ENCODE data around the gene BEAN1.

Gene BEAN1, protein sequence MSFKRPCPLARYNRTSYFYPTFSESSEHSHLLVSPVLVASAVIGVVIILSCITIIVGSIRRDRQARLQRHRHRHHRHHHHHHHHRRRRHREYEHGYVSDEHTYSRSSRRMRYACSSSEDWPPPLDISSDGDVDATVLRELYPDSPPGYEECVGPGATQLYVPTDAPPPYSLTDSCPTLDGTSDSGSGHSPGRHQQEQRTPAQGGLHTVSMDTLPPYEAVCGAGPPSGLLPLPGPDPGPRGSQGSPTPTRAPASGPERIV

GRCh38 chr16:66427036-66427860 lies at the start of gene BEAN1:
TSS of gene BEAN1 (plus strand) at chr16:66427295. CDS start at chr16:66437677, 10,382 bp downstream.
- TF ChIP-seq, protein P1, sequence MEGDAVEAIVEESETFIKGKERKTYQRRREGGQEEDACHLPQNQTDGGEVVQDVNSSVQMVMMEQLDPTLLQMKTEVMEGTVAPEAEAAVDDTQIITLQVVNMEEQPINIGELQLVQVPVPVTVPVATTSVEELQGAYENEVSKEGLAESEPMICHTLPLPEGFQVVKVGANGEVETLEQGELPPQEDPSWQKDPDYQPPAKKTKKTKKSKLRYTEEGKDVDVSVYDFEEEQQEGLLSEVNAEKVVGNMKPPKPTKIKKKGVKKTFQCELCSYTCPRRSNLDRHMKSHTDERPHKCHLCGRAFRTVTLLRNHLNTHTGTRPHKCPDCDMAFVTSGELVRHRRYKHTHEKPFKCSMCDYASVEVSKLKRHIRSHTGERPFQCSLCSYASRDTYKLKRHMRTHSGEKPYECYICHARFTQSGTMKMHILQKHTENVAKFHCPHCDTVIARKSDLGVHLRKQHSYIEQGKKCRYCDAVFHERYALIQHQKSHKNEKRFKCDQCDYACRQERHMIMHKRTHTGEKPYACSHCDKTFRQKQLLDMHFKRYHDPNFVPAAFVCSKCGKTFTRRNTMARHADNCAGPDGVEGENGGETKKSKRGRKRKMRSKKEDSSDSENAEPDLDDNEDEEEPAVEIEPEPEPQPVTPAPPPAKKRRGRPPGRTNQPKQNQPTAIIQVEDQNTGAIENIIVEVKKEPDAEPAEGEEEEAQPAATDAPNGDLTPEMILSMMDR (IDR thresholded peaks at IDR 0.05; ENCODE audit: borderline replicate concordance, insufficient read depth, low read depth, low read length): no peak
- no peak within 1 kb of the TSS for H3K4me3 ChIP-seq (ENCODE audit: low read depth, low read length)

DNA sequence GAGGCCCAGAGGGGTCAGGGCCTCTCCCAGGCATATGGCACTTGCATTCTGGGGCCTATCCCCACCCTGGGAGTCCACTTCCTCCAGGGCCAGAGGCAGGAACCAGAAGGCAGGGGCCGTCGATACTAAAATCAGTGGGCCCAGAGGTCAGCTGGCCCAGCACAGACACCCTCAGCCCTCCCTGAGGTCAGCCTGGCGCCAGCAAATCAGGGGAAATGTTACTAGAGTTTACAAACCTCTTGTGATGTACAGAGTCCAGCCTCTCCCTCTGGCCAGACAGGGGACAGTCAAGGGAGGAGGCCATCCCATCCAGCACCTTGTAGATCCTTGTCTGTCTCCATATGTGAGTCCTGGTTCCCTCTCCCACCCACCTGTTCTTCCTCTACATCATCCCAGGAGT lies 49.8 kb upstream of the BEAN1 start:
- no peak overlapping the region for H3K4me3 ChIP-seq (ENCODE audit: low read depth, low read length)
- TF ChIP-seq, protein P1 (IDR thresholded peaks at IDR 0.05; ENCODE audit: borderline replicate concordance, insufficient read depth, low read depth, low read length): no peak

DNA sequence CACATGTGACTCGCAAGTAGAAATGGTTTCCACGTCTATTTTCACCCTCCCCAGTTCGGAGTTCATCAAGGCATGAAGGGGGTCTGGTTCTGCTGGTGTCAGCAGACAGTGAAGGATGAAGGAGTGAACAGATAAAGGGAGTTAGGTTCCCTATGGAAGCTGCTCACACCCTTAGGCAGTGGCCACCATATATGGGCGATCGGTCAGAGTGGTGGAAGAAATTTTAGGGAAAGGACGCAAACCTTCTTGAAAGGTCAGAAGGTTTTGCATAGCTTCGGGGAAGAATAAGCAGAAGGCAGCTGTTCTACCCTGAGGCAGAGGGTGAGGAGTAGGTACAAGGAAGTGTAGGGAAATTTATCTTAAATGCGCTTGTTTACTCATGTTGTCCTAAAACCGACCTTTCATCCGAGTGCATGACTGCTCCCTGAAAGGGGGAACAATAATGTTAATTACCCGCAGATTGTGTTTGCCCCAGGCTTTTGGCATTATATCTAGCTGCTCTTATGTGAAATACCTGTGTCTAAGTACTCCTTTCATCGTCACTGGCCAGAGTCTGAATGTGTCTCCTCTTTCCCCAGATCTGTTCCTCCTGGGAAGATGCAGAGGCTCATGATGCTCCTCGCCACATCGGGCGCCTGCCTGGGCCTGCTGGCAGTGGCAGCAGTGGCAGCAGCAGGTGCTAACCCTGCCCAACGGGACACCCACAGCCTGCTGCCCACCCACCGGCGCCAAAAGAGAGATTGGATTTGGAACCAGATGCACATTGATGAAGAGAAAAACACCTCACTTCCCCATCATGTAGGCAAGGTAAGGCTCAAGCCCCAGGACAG lies 48.1 kb upstream of the BEAN1 start:
- TF ChIP-seq, protein P1 (IDR thresholded peaks at IDR 0.05; ENCODE audit: borderline replicate concordance, insufficient read depth, low read depth, low read length): no peak
- no peak overlapping the region for H3K4me3 ChIP-seq (ENCODE audit: low read depth, low read length)

GRCh38 chr16:66379571-66379941 lies 47.5 kb upstream of the BEAN1 start:
- TF ChIP-seq, protein P1 (IDR thresholded peaks at IDR 0.05; ENCODE audit: borderline replicate concordance, insufficient read depth, low read depth, low read length): no peak
- H3K4me3 ChIP-seq (ENCODE audit: low read depth, low read length): no peak overlapping the region

- TF ChIP-seq, protein P1 (IDR thresholded peaks at IDR 0.05; ENCODE audit: borderline replicate concordance, insufficient read depth, low read depth, low read length): no peak
- no peak overlapping the region for H3K4me3 ChIP-seq (ENCODE audit: low read depth, low read length)
Observed at GRCh38 chr16:66380421-66380820, 46.7 kb upstream of the BEAN1 start.

DNA sequence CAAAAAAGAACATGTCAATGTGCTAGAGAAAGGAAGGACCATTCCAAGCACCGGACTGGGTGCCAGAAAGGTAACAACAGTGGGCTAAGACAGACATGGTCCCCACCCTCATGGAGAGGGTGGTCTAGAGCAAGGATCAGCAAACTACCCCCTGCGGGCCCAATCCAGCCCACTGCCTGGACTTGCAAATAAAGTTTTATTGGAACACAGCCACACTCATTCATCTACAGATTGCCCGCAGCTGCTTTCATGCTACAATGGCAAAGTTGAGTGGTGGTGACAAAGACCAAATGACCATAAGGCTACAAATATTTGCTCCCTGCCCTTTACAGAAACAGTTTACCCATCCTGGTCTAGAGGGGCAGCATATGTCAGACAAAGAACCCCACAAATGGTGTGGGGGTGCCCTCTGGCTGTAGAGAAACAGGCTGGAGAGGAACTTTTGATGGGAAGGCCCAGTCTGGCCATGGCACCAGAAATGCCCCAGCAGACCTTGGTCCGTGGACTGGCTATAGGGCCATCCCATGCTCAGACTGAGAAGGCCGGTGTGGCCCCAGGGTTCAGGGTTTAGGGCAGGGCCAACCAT lies 45.4 kb upstream of the BEAN1 start:
- no peak overlapping the region for H3K4me3 ChIP-seq (ENCODE audit: low read depth, low read length)
- TF ChIP-seq, protein P1 (IDR thresholded peaks at IDR 0.05; ENCODE audit: borderline replicate concordance, insufficient read depth, low read depth, low read length): no peak
